ENCODE measurements around the gene DGAT2L6. TPM values are rescaled to one million over a fixed set of nuclear protein-coding genes. Genes with fewer than 3 reads are reported as not detected.
"Not testable (repeated sequence)": the region's sequence is repeated elsewhere in the genome, so short reads cannot be mapped to it uniquely, and the experiment has no call there.

Gene DGAT2L6
- total RNA-seq, 2 donors from 2014 or later: 0.22 TPM; not detected in 1

- Mint-ChIP-seq H3K9me3 (no peaks in the 10 kb centered on the region), H3K27me3 (no peaks in the 10 kb centered on the region), H3K27ac (no peak overlapping the region), H3K4me1 (no peaks in the 10 kb centered on the region), H3K36me3 (ENCODE audit: low read depth) (peaks cover 7% of the 10 kb centered on the region), H3K4me3 (no peak overlapping the region)
- ATAC-seq (replicated peaks): no peak
These were observed 5.7 kb upstream of the DGAT2L6 start for GRCh38 chrX:70171624-70172023.

DNA sequence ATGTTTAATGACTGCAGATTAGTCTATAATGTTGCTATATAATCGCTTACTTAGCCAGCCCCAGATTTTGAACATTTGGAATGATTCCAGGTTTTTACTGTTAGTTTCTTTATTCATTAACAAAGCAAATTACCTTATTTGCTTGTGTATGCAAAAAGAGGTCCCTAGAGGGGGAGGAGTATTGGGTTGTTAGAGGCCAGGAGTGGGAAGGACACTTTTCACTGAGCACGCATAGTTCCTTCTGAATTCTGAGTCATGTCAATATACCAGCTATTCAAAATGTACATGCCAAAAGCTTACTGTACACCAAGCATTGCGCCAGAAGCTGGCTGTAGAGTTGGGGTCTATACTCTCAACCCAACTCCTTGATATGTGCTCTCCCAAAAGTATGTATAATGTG lies 5.1 kb upstream of the DGAT2L6 start:
- H3K4me3 Mint-ChIP-seq: no peak overlapping the region
- H3K9me3 Mint-ChIP-seq: no peaks in the 10 kb centered on the region
- H3K36me3 Mint-ChIP-seq (ENCODE audit: low read depth): peaks cover 1% of the 10 kb centered on the region
- no peaks in the 10 kb centered on the region for H3K4me1 Mint-ChIP-seq
- no peak for ATAC-seq (replicated peaks)
- H3K27ac Mint-ChIP-seq: no peak overlapping the region
- H3K27me3 Mint-ChIP-seq: no peaks in the 10 kb centered on the region

DNA sequence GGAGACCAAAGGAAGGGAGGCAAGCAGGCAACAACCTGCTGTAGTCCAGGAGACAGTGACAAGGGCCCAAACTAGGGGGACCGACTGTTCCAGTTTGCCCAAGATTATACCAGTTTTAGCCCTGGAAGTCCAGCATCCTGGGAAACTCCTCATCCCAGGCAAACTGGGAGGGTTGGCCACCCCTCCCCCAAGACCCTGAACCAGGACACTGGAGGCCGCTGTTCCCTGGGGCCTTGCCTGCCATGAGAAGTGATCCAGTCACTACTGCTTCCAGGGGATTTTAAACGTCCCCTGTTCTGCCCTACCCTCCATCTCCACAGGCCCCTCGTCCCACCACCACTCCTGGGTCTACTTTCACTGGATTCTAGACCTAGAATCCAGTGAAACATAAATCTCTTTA lies 4.3 kb upstream of the DGAT2L6 start:
- Mint-ChIP-seq H3K9me3 (no peaks in the 10 kb centered on the region), H3K36me3 (ENCODE audit: low read depth) (no peaks in the 10 kb centered on the region), H3K27me3 (no peaks in the 10 kb centered on the region), H3K4me1 (no peaks in the 10 kb centered on the region), H3K27ac (no peak overlapping the region), H3K4me3 (no peak overlapping the region)
- no peak for ATAC-seq (replicated peaks)

GRCh38 chrX:70174754-70175153 lies 2.5 kb upstream of the DGAT2L6 start:
- no peak for ATAC-seq (replicated peaks)
- Mint-ChIP-seq H3K4me3 (peak overlapping the region; percentile 29), H3K27ac (no peak overlapping the region), H3K36me3 (ENCODE audit: low read depth) (no peaks in the 10 kb centered on the region), H3K4me1 (no peaks in the 10 kb centered on the region), H3K27me3 (no peaks in the 10 kb centered on the region), H3K9me3 (no peaks in the 10 kb centered on the region)

- Mint-ChIP-seq H3K36me3 (ENCODE audit: low read depth) (no peaks in the 10 kb centered on the region), H3K9me3 (no peaks in the 10 kb centered on the region), H3K27ac (no peak overlapping the region), H3K27me3 (no peaks in the 10 kb centered on the region), H3K4me3 (peak overlapping the region; percentile 29), H3K4me1 (no peaks in the 10 kb centered on the region)
- ATAC-seq (replicated peaks): no peak
These were observed 1.9 kb upstream of the DGAT2L6 start for GRCh38 chrX:70175338-70175737.

DNA sequence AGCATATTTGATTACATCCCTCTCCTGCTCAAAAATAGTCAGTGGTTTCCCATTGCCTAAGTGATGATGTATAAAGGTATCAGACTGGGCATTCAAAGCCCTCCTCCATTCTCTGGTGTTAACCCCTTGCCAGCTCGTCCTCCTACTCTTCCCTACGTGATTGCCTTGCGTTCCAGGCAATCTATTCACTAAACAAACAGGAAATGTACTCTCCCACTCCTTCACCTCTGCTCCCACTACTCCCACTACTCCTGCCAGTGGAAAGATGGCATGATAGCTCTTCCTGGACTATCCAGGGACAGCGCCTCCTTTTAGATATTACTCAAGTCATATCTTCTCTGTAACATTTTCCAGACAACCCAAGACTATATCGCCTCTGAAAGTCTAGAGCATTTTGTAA lies 5.8 kb downstream of the DGAT2L6 start:
- H3K9me3 Mint-ChIP-seq: no peaks in the 10 kb centered on the region
- H3K4me3 Mint-ChIP-seq: no peak overlapping the region
- no peaks in the 10 kb centered on the region for H3K4me1 Mint-ChIP-seq
- no peak for ATAC-seq (replicated peaks)
- no peak overlapping the region for H3K27ac Mint-ChIP-seq
- no peaks in the 10 kb centered on the region for H3K36me3 Mint-ChIP-seq (ENCODE audit: low read depth)
- H3K27me3 Mint-ChIP-seq: peaks cover 6% of the 10 kb centered on the region

DNA sequence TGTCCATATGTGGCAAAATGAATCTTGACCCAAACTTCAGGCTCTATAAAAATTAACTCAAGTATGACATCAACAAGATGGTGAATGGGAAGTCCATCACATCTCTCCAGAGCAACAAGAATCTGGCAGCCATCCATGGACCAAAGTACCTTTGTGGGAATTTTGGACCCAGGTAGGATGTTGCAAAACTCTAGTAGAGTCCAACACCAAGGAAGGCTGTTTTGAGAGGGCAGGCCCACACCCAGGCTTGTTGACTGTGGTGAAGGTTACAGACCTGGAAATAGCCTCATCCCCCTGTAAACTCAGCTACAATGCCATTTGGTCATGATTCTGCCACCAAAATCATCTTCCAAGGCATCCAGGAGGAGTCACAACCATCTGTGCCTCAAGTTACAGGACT lies 12.9 kb downstream of the DGAT2L6 start:
- H3K27me3 Mint-ChIP-seq: peaks cover 6% of the 10 kb centered on the region
- ATAC-seq (replicated peaks): no peak
- peaks cover 7% of the 10 kb centered on the region for H3K9me3 Mint-ChIP-seq
- H3K27ac Mint-ChIP-seq: no peak overlapping the region
- H3K4me1 Mint-ChIP-seq: no peaks in the 10 kb centered on the region
- no peak overlapping the region for H3K4me3 Mint-ChIP-seq
- H3K36me3 Mint-ChIP-seq (ENCODE audit: low read depth): peaks cover 6% of the 10 kb centered on the region

GRCh38 chrX:70196961-70197720 lies 19.9 kb downstream of the DGAT2L6 start:
- no peaks in the 10 kb centered on the region for H3K27me3 Mint-ChIP-seq
- peak overlapping the region; percentile 1 for H3K4me3 Mint-ChIP-seq
- no peak overlapping the region for H3K27ac Mint-ChIP-seq
- no peaks in the 10 kb centered on the region for H3K9me3 Mint-ChIP-seq
- ATAC-seq (replicated peaks): peak; percentile 85
- no peaks in the 10 kb centered on the region for H3K4me1 Mint-ChIP-seq
- H3K36me3 Mint-ChIP-seq (ENCODE audit: low read depth): no peaks in the 10 kb centered on the region

DNA sequence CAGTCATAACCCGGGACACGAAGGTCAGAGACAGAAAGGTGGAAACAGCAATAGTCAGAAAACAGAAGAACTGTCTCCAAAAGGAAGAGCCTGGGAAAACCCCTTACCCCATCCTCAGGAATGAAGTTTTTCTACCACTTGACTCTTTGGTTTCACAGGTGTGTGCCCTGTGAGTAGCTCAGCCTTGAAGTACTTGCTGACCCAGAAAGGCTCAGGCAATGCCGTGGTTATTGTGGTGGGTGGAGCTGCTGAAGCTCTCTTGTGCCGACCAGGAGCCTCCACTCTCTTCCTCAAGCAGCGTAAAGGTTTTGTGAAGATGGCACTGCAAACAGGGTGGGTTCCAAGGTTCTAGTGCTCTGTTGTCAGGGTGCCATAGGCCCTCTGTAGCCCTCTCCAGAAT lies 24.4 kb downstream of the DGAT2L6 start:
- no peak overlapping the region for H3K4me3 Mint-ChIP-seq
- H3K27me3 Mint-ChIP-seq: no peaks in the 10 kb centered on the region
- no peaks in the 10 kb centered on the region for H3K36me3 Mint-ChIP-seq (ENCODE audit: low read depth)
- no peaks in the 10 kb centered on the region for H3K9me3 Mint-ChIP-seq
- no peak for ATAC-seq (replicated peaks)
- H3K27ac Mint-ChIP-seq: no peak overlapping the region
- H3K4me1 Mint-ChIP-seq: no peaks in the 10 kb centered on the region

DNA sequence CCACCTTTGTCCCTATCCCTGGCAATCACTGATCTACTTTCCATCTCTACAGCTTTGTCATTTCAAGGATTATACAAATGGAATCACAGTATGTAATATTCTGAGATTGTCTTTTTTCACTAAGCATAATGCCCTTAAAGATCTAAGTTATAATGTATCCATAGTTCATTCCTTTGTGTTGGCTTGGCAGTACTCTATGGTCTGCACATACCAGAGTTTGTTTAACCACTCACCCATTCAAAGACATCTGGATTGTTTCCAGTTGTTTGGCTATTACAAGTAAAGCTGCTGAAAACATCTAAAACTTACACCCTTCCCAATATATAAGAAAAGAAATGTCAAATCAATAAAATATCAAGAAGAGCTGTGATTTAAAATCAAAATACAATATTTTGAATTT lies 31.2 kb downstream of the DGAT2L6 start:
- Mint-ChIP-seq H3K27ac (no peak overlapping the region), H3K9me3 (no peaks in the 10 kb centered on the region), H3K4me3 (no peak overlapping the region), H3K27me3 (no peaks in the 10 kb centered on the region), H3K4me1 (no peaks in the 10 kb centered on the region), H3K36me3 (ENCODE audit: low read depth) (no peaks in the 10 kb centered on the region)
- ATAC-seq (replicated peaks): no peak

- not testable (repeated sequence) for H3K4me3 Mint-ChIP-seq; H3K9me3 Mint-ChIP-seq; H3K36me3 Mint-ChIP-seq (ENCODE audit: low read depth); H3K4me1 Mint-ChIP-seq; H3K27me3 Mint-ChIP-seq; H3K27ac Mint-ChIP-seq; ATAC-seq (replicated peaks)
These were observed 32.3 kb downstream of the DGAT2L6 start for GRCh38 chrX:70209570-70209969.

DNA sequence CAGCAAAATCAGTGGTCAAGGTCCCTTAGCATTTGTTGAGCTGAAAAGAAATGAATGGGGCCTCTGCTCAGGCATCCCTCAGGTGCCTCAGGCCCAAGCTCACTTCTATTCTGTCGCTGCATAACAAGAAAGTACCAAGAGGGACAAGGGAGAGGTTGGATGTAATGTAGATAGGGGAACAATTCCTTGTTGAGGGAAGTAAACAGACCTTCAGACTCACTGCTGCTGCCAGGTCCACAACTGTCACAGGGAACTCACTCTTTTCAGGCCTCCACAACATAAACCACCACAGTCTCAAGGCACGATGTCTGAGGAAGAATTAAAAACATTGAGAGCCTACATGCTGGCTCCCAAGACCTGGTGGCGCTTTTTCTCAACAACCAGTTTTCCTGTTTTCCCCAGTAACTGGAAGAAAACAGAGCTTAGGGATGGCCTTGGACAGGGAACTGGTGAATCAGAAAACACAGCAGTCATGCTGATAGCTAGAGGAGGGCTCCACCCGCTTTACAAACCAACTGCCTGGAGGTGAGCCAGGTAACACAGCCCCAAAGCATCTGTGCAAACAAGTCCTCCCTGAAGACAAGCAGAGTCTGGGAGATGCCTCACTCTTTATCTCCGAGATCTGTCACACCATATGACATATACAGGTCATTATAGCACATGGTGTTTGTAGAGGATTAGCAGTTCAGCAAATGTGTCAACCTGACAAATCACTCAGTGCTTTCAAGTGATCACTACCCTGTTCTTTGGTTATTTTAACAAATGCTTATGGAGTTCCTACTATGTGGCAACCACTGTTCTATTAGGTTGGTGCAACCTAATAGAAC lies 42.9 kb downstream of the DGAT2L6 start:
- Mint-ChIP-seq H3K4me1 (no peaks in the 10 kb centered on the region), H3K27me3 (no peaks in the 10 kb centered on the region), H3K4me3 (no peak overlapping the region), H3K36me3 (ENCODE audit: low read depth) (no peaks in the 10 kb centered on the region), H3K9me3 (no peaks in the 10 kb centered on the region), H3K27ac (no peak overlapping the region)
- no peak for ATAC-seq (replicated peaks)

GRCh38 chrX:70226048-70226447 lies 48.8 kb downstream of the DGAT2L6 start:
- Mint-ChIP-seq H3K36me3 (ENCODE audit: low read depth) (no peaks in the 10 kb centered on the region), H3K4me1 (no peaks in the 10 kb centered on the region), H3K27ac (no peak overlapping the region), H3K4me3 (no peak overlapping the region), H3K9me3 (no peaks in the 10 kb centered on the region), H3K27me3 (no peaks in the 10 kb centered on the region)
- ATAC-seq (replicated peaks): no peak

DNA sequence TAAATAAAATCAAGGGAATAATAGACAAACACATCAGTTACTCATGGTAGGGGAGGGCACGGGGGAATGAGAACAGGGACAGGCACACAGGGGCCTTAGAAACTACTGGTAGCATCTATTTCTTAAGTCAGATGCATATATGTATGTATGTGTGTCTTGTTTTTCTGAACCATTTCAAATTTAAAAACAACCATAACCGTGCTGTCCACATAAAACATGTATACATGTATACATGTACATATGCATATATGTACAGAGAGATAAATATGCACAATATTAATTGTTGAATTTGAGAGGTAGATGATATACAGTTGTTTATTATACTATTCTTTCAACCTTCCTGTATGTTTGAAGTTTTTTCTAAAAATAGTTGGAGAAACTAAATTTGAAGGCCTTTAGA lies 49.4 kb downstream of the DGAT2L6 start:
- H3K9me3 Mint-ChIP-seq: no peaks in the 10 kb centered on the region
- H3K4me1 Mint-ChIP-seq: no peaks in the 10 kb centered on the region
- H3K36me3 Mint-ChIP-seq (ENCODE audit: low read depth): no peaks in the 10 kb centered on the region
- no peak overlapping the region for H3K27ac Mint-ChIP-seq
- H3K4me3 Mint-ChIP-seq: no peak overlapping the region
- no peaks in the 10 kb centered on the region for H3K27me3 Mint-ChIP-seq
- ATAC-seq (replicated peaks): no peak

DNA sequence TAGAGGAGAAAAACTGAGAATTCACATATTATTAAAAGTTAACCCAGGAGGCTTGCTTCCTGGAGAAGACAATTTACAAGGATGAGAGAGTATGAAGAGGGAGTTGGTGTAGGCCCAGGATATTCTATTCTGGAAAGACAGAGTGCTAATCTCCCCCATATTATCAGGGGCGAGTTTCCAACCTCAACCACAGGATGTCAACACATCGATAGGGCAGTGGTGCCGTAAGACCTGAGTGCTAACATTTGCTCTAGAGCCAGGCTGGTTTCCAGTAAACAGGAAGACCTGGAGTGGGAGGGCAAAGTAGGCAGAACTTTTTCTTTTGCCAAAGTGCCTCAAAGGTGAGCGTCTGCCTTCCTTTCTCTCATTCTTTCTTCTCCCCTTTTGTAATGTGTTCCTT lies 54.4 kb downstream of the DGAT2L6 start:
- no peak for ATAC-seq (replicated peaks)
- H3K4me3 Mint-ChIP-seq: no peak overlapping the region
- no peaks in the 10 kb centered on the region for H3K9me3 Mint-ChIP-seq
- H3K36me3 Mint-ChIP-seq (ENCODE audit: low read depth): no peaks in the 10 kb centered on the region
- H3K27ac Mint-ChIP-seq: no peak overlapping the region
- no peaks in the 10 kb centered on the region for H3K4me1 Mint-ChIP-seq
- H3K27me3 Mint-ChIP-seq: peaks cover 3% of the 10 kb centered on the region

Measured in activated T-helper 17 cell treated with anti-CD3 and anti-CD28 coated beads, Interleukin-2, amount 50 U/mL, for 72 hours (primary cell).